Omental fat pad (tissue), 4 donors: ENCODE results near the gene TCEAL4. TPM values are rescaled to one million over a fixed set of nuclear protein-coding genes. Genes with fewer than 3 reads are reported as not detected.

Experiments
- ATAC-seq: fragments of 150-250 bp; one replicate; pipeline ENCODE4 v1.9.1; 2016; ENCODE audit warnings: mild to moderate bottlenecking, moderate library complexity; ENCODE audit not compliant: low FRiP score
- DNase-seq: peaks from one replicate; pipeline ENCODE4 v3.0.0-alpha.2; 2019; ENCODE audit warnings: low spot score
- total RNA-seq, 4 donors: library from RNA; depleted of rRNA; stranded (reverse); fragments of >200 nt; gene quantifications; one replicate each; pipeline ENCODE4 v1.1.0, GENCODE V29; 2016
- TF ChIP-seq, protein P1 (sequence below), 3 donors: fragments of 450-650 bp; IDR thresholded peaks; one replicate each; pipeline ENCODE4 v1.5.1; 2016 to 2017; ENCODE audit warnings: antibody characterized with exemption in 3 of 3, mild to moderate bottlenecking in 3 of 3, moderate library complexity in 2 of 3

Gene TCEAL4
- total RNA-seq, 4 donors from 2014 or later = 90.0 to 221 (median 107) TPM

DNA sequence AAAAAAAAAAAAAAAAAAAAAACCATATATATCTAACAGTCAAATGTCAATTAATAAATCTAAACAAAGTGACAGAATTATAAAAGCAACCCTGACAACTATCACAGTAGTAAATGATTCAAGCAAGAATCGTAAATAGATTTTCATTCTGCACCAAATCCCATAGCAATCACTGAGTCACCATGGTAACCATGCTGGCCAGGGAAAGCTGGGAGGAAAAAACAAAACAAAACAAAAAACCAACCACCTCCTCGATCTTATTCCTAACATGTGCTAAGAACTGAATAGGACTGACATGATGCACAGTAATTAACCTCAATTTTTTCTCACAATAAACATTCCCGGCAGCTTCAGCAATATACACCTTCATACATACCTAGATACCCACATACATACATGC, 35.4 kb upstream of the TCEAL4 start:
- no peak for ATAC-seq
- TF ChIP-seq, protein P1, sequence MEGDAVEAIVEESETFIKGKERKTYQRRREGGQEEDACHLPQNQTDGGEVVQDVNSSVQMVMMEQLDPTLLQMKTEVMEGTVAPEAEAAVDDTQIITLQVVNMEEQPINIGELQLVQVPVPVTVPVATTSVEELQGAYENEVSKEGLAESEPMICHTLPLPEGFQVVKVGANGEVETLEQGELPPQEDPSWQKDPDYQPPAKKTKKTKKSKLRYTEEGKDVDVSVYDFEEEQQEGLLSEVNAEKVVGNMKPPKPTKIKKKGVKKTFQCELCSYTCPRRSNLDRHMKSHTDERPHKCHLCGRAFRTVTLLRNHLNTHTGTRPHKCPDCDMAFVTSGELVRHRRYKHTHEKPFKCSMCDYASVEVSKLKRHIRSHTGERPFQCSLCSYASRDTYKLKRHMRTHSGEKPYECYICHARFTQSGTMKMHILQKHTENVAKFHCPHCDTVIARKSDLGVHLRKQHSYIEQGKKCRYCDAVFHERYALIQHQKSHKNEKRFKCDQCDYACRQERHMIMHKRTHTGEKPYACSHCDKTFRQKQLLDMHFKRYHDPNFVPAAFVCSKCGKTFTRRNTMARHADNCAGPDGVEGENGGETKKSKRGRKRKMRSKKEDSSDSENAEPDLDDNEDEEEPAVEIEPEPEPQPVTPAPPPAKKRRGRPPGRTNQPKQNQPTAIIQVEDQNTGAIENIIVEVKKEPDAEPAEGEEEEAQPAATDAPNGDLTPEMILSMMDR (IDR thresholded peaks at IDR 0.05) = no peak
- no peak for DNase-seq

DNA sequence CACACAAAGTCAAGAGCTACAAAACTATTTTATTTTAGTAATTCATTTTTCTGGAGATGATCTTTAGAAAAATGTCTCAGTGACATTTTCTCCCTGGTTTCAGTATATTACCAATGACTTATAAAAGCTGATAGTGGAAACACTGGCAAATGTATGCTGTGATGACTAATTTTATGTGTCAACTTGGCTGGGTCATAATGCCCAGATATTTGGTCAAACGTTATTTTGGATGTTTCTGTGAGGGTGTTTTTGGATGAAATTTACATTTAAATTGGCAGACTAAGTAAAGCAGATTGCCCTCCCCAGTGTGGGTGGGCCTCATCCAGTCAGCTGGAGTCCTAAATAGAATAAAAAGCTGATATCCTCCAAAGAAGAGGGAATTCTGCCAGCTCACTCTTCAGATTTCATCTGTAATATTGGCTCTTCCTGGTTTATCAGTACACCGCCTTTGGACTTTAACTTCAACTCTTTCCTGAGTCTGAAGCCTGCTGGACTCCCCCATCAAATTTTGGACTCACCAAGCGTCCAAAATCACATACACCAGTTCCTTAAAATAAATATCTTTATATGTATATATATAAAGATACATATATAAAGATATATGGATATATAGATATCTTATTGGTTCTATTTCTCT, 34.8 kb upstream of the TCEAL4 start:
- TF ChIP-seq, protein P1 (IDR thresholded peaks at IDR 0.05) = no peak
- ATAC-seq (no peak), DNase-seq (no peak)

DNA sequence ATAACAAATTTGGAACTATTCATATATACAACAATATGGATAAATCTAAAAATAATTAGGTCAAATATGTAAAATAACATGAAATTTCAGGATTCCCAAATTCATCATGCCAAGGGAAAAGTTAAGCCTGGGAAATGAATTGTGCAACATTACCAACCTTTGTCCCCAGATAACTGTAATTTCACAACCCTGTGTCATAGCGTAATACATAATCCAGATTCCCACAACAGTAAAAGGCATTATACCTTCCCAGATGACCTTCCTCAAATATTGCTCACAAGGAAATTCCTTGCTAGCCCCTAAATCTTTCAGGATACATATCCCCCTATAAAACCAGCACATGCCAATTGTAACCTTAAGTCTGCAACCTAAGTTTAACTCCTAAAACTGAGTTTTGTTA, 33.1 kb upstream of the TCEAL4 start:
- ATAC-seq (no peak), DNase-seq (no peak)

DNA sequence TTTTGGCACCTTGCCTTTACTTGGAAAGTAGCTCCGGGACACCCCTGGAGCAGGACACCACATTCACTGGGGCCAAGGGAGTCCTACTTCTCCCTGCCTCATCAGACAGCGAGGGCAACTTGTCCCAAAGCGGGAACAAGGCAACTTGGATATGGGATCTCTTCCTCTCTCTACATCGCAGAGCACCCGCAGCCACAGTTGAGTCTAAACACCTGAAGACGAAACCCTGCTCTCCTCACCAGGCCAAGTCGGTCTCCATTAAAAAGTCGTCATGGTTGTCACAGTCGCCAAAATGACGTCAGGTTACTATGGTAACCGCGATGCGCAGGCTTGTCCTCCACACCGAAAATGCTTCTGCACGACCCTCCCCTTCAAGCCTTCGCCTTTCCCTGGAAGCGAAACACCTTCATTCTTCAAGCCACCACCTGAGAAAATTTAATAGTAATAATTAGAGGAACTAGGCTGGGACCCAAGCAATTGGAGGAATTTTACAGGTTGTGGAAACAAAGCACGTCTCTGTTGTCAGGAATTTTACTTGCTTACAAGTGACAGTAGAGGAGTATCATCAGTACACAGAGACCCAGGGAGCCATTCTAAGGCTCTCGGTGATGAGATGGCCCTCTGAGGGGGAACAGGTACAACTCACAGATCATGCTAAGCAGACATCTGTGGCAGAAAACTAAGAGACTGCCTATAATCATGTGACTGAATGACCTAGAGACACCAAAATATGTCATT, 30.5 kb upstream of the TCEAL4 start:
- TF ChIP-seq, protein P1 (IDR thresholded peaks at IDR 0.05) = no peak
- ATAC-seq (no peak), DNase-seq (no peak)

More for the DNA sequence above, 33.1 kb upstream of the TCEAL4 start:
- TF ChIP-seq, protein P1 (IDR thresholded peaks at IDR 0.05) = no peak

DNA sequence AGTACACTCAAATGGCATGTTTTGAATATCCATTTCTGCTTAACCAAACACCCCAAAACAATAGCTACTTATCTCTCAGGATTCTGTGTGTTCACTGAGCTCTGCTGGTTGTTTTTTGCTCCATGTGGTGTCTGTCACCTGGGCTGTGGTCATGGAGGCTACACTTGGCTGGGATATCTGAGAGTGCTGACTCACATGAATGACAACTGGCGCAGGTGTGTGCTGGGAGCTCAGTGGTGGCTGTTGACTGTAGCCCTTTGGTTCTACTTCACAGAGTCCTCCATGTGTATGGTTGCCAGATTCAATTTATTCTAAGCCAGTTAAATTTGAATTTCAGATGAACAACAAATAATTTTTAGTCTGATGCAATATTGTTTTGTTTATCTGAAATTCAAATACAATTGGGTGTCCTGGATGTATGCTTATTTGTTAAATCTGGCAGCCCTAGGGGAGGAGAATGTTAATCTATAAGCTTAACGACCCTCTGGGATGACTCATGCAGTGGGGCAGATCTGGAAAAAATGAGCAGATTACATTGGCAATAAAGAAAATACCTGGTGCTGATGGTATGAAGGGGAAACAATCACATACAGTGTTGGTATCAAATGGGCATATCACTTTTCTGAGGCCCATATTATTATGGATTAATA, 28.2 kb upstream of the TCEAL4 start:
- TF ChIP-seq, protein P1 (IDR thresholded peaks at IDR 0.05) = no peak
- ATAC-seq (no peak), DNase-seq (no peak)

DNA sequence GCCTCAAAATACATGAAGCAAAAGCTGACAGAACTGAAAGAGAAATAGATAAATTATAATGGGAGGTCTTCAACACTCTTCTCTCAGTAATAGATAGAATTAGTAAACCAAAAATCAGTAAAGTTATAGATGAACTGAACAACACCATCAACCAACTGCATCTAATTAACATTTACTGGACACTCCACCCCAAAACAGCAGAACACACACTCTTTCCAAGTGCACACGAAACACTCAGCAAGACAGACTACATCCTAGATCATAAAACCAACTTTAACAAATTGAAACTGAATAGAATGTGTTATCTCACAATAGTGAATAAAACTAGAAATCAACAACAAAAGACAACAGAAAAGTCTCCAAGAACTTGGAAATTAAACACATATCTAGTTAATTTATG, 25.1 kb upstream of the TCEAL4 start:
- ATAC-seq = no peak
- no peak for DNase-seq
- TF ChIP-seq, protein P1 (IDR thresholded peaks at IDR 0.05) = no peak
